ENCODE results near the gene JPH2. TPM values are rescaled to one million over a fixed set of nuclear protein-coding genes. Genes with fewer than 3 reads are reported as not detected.
"Not testable (repeated sequence)": the region's sequence is repeated elsewhere in the genome, so short reads cannot be mapped to it uniquely, and the experiment has no call there.

The JPH2 gene
- total RNA-seq, 1 donor from 2014 or later = 182 TPM

GRCh38 chr20:44195605-44196004 is 8.6 kb upstream of the JPH2 start:
- no peak for DNase-seq
- intact Hi-C loops (cut with micrococcal nuclease) = no loop called here
- ATAC-seq = no peak

- ATAC-seq = no peak
- DNase-seq = no peak
- intact Hi-C loops (cut with micrococcal nuclease) = no loop called here
These were observed 6.8 kb upstream of the JPH2 start for GRCh38 chr20:44193801-44194200.

GRCh38 chr20:44191640-44192039 is 4.7 kb upstream of the JPH2 start:
- ATAC-seq; intact Hi-C loops (cut with micrococcal nuclease); DNase-seq: not testable (repeated sequence)

GRCh38 chr20:44190197-44190852 is 3.3 kb upstream of the JPH2 start:
- intact Hi-C loops (cut with micrococcal nuclease); ATAC-seq; DNase-seq: not testable (repeated sequence)

- ATAC-seq (peak; percentile 39), DNase-seq (peak; percentile 38)
- intact Hi-C loops (cut with micrococcal nuclease) = loop anchor here (5.0 kb wide), 1 partner anchor 66 kb away; no protein-coding TSS in a partner anchor
These were observed 1.8 kb upstream of the JPH2 start for GRCh38 chr20:44188752-44189151.

- intact Hi-C loops (cut with micrococcal nuclease) = loop anchor here (5.0 kb wide), 1 partner anchor 66 kb away; no protein-coding TSS in a partner anchor
- peak; percentile 46 for ATAC-seq
- DNase-seq = peak; percentile 53
These were observed 1.1 kb upstream of the JPH2 start for GRCh38 chr20:44187772-44188709.

GRCh38 chr20:44186674-44187053 is 324 bp downstream of the JPH2 start:
- peak; percentile 0 for ATAC-seq
- intact Hi-C loops (cut with micrococcal nuclease) = loop anchor here (5.0 kb wide), 1 partner anchor 64 kb away; no protein-coding TSS in a partner anchor
- no peak for DNase-seq

- peak; percentile 50 for DNase-seq
- peak; percentile 5 for ATAC-seq
- intact Hi-C loops (cut with micrococcal nuclease) = loop anchor here (5.0 kb wide), 1 partner anchor 64 kb away; no protein-coding TSS in a partner anchor
These were observed 787 bp downstream of the JPH2 start for GRCh38 chr20:44186201-44186600.

- DNase-seq = no peak
- intact Hi-C loops (cut with micrococcal nuclease) = loop anchor here (5.0 kb wide), 1 partner anchor 63 kb away; no protein-coding TSS in a partner anchor
- no peak for ATAC-seq
These were observed 1.4 kb downstream of the JPH2 start for GRCh38 chr20:44185574-44185973.

- intact Hi-C loops (cut with micrococcal nuclease) = no loop called here
- DNase-seq (peak; percentile 39), ATAC-seq (no peak)
These were observed 3.7 kb downstream of the JPH2 start for GRCh38 chr20:44183282-44183681.

- no peak for DNase-seq
These were observed 4.1 kb downstream of the JPH2 start for GRCh38 chr20:44182863-44183262.

GRCh38 chr20:44182135-44182765 is 4.7 kb downstream of the JPH2 start:
- DNase-seq (no peak), ATAC-seq (no peak)
- intact Hi-C loops (cut with micrococcal nuclease) = no loop called here

More at GRCh38 chr20:44182863-44183262, 4.1 kb downstream of the JPH2 start:
- no peak for ATAC-seq
- intact Hi-C loops (cut with micrococcal nuclease) = no loop called here

GRCh38 chr20:44181611-44182010 is 5.4 kb downstream of the JPH2 start:
- intact Hi-C loops (cut with micrococcal nuclease) = no loop called here
- DNase-seq (peak; percentile 62), ATAC-seq (peak; percentile 58)

GRCh38 chr20:44180814-44181213 is 6.2 kb downstream of the JPH2 start:
- peak; percentile 81 for DNase-seq
- ATAC-seq = peak; percentile 86
- intact Hi-C loops (cut with micrococcal nuclease) = no loop called here

- ATAC-seq = no peak
- no peak for DNase-seq
- intact Hi-C loops (cut with micrococcal nuclease) = no loop called here
These were observed 10.0 kb downstream of the JPH2 start for GRCh38 chr20:44176833-44177534.

GRCh38 chr20:44174996-44175765 is 11.8 kb downstream of the JPH2 start:
- intact Hi-C loops (cut with micrococcal nuclease) = no loop called here
- DNase-seq (peak; percentile 49), ATAC-seq (peak; percentile 48)

- ATAC-seq = no peak
- DNase-seq = no peak
- intact Hi-C loops (cut with micrococcal nuclease) = no loop called here
These were observed 13.1 kb downstream of the JPH2 start for GRCh38 chr20:44173846-44174245.

GRCh38 chr20:44173116-44173515 is 13.9 kb downstream of the JPH2 start:
- no peak for DNase-seq
- intact Hi-C loops (cut with micrococcal nuclease) = no loop called here
- ATAC-seq = no peak
